GM12878 (cell line): ENCODE measurements around the gene KRT222. TPM values are rescaled to one million over a fixed set of nuclear protein-coding genes. Genes with fewer than 3 reads are reported as not detected.

Experiments
- CHD4 ChIP-seq: fragments of 200-600 bp; sonication (generic); IDR thresholded peaks from 2 replicates; pipeline ENCODE4 v1.6.1; 2016; ENCODE audit warnings: mild to moderate bottlenecking
- DPF2 ChIP-seq: fragments of 450-650 bp; IDR thresholded peaks from 2 replicates; pipeline ENCODE4 v1.6.1; 2017; ENCODE audit warnings: mild to moderate bottlenecking
- E4F1 ChIP-seq: fragments of 450-650 bp; IDR thresholded peaks from 2 replicates; pipeline ENCODE4 v1.6.1; 2018; ENCODE audit warnings: borderline replicate concordance, mild to moderate bottlenecking; ENCODE audit not compliant: partially characterized antibody
- HDGF ChIP-seq: fragments of 450-650 bp; IDR thresholded peaks from 2 replicates; pipeline ENCODE4 v1.6.1; 2016; ENCODE audit warnings: antibody characterized with exemption
- IKZF1 ChIP-seq: fragments of 450-650 bp; conservative IDR thresholded peaks from 2 replicates; pipeline ENCODE4 v1.6.1; 2017; ENCODE audit warnings: antibody characterized with exemption, mild to moderate bottlenecking
- MAX ChIP-seq: IDR thresholded peaks from 2 replicates; pipeline ENCODE4 v1.6.1; 2012; ENCODE audit warnings: low read depth, low read length, improper control_type of control experiment
- MTA2 ChIP-seq: fragments of 450-650 bp; IDR thresholded peaks from 2 replicates; pipeline ENCODE4 v1.6.1; 2016; ENCODE audit warnings: low read depth, mild to moderate bottlenecking, moderate library complexity
- POU2F2 ChIP-seq: IDR thresholded peaks from 3 replicates; pipeline ENCODE4 v1.6.1; 2011; ENCODE audit warnings: low read depth, mild to moderate bottlenecking, low read length, borderline replicate concordance
- RB1 ChIP-seq: fragments of 450-650 bp; formaldehyde crosslinking; IDR thresholded peaks from 2 replicates; pipeline ENCODE4 v1.6.1; 2017; ENCODE audit warnings: mild to moderate bottlenecking, borderline replicate concordance
- SIN3A ChIP-seq: IDR thresholded peaks from 2 replicates; pipeline ENCODE4 v1.6.1; 2012; ENCODE audit warnings: low read depth, low read length, improper control_type of control experiment
- WRNIP1 ChIP-seq: IDR thresholded peaks from 2 replicates; pipeline ENCODE4 v1.6.1; 2011; ENCODE audit warnings: low read depth, low read length, improper control_type of control experiment, borderline replicate concordance
- ZBTB33 ChIP-seq: fragments of 450-650 bp; IDR thresholded peaks from 2 replicates; pipeline ENCODE4 v1.6.1; 2017; ENCODE audit warnings: mild to moderate bottlenecking
- ZBTB40 ChIP-seq: fragments of 450-650 bp; IDR thresholded peaks from 2 replicates; pipeline ENCODE4 v1.6.1; 2016; ENCODE audit warnings: mild to moderate bottlenecking, moderate library complexity, borderline replicate concordance
- polyA plus RNA-seq, 11 experiments: library from polyadenylated mRNA; depleted of rRNA in 4 of 11; unstranded in 6 of 11; stranded (reverse) in 5 of 11; fragments of >200 nt; fragmentation: Nextera tagmentation in 4 of 11; fragmentation: Illumina TruSeq in 1 of 11; extraction: Ambion mirVana in 4 of 11; extraction: Trizol in 1 of 11; gene quantifications; 1 replicate in 1 of 11; 2 replicates in 10 of 11; pipeline versions ENCODE4 v1.2.1 to v1.2.3, GENCODE V29; 2011 to 2016; ENCODE audit warnings: inconsistent platforms in 2 of 11, missing spikeins in 2 of 11, low read depth in 1 of 11
- total RNA-seq, 4 experiments: library from RNA; depleted of rRNA in 3 of 4; stranded (reverse); fragments of >200 nt in 3 of 4; fragmentation: Illumina TruSeq in 1 of 4; extraction: Trizol in 1 of 4; gene quantifications; 2 replicates each; pipeline versions ENCODE4 v1.2.1 to v1.2.3, GENCODE V29; 2013 to 2021
- TF ChIP-seq, protein P1 (sequence below): IDR thresholded peaks from 2 replicates; pipeline ENCODE4 v1.6.1; 2011; ENCODE audit warnings: borderline replicate concordance, low read depth, mild to moderate bottlenecking, moderate library complexity, low read length; ENCODE audit not compliant: insufficient read depth, poor library complexity, severe bottlenecking

Gene KRT222
- total and polyA plus RNA-seq, 10 of the 15 experiments (the other 5 are each of a cell fraction or from before 2014, with no cell fraction given) = 0.21 to 6.4 (median 0.54) TPM; not detected in 1

GRCh38 chr17:40622509-40622928, 42.5 kb downstream of the KRT222 start (continued):
- TF ChIP-seq ZBTB33 (no peak), IKZF1 (peak; percentile 55; the same call in 1 of the 2 replicates), E4F1 (no peak), DPF2 (peak; percentile 38; the same call in 1 of the 2 replicates), HDGF (no peak), WRNIP1 (no peak), RB1 (no peak), SIN3A (no peak), MTA2 (0 out of 2 replicates have a peak, but pooled peaks have one; percentile 22), CHD4 (no peak), POU2F2 (0 out of 3 replicates have a peak, but pooled peaks have one; percentile 10), MAX (no peak), ZBTB40 (0 out of 2 replicates have a peak, but pooled peaks have one; percentile 16)
- TF ChIP-seq, protein P1, sequence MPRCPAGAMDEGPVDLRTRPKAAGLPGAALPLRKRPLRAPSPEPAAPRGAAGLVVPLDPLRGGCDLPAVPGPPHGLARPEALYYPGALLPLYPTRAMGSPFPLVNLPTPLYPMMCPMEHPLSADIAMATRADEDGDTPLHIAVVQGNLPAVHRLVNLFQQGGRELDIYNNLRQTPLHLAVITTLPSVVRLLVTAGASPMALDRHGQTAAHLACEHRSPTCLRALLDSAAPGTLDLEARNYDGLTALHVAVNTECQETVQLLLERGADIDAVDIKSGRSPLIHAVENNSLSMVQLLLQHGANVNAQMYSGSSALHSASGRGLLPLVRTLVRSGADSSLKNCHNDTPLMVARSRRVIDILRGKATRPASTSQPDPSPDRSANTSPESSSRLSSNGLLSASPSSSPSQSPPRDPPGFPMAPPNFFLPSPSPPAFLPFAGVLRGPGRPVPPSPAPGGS = no peak
